GM18508 (cell line): Measurements from ENCODE around the gene POU5F2.

Experiments
- ATAC-seq: cut with Tn5 transposase; IDR thresholded peaks from one replicate; pipeline ENCODE4 v1.9.1; 2021; ENCODE audit warnings: moderate number of reproducible peaks; ENCODE audit not compliant: insufficient read depth, unreplicated experiment

The POU5F2 gene, protein sequence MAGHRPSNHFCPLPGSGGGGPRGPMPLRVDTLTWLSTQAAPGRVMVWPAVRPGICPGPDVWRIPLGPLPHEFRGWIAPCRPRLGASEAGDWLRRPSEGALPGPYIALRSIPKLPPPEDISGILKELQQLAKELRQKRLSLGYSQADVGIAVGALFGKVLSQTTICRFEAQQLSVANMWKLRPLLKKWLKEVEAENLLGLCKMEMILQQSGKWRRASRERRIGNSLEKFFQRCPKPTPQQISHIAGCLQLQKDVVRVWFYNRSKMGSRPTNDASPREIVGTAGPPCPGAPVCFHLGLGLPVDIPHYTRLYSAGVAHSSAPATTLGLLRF

DNA sequence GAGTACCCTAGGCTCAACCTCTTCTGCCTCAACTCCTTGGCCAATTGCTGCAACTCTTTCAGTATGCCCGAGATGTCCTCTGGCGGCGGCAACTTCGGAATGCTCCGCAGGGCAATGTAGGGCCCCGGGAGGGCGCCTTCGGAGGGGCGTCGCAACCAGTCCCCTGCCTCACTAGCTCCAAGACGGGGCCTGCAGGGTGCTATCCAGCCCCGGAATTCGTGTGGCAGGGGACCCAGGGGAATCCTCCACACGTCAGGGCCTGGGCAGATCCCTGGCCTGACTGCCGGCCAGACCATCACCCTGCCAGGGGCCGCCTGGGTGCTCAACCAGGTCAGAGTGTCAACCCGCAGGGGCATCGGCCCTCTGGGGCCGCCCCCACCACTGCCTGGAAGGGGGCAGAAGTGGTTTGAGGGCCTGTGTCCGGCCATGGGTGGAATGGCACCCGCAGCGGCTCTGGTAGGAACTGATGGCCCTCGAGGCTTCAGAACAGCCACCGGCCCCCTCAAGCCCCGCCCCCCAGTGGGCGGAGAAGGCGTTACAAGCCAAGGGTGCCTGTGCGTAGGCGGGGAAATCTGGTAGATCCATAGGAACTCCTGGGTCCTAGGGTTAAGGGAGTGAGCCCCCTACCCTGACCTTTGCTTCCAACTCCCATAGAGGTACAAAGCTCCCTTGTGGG, at the start of gene POU5F2:
Gene POU5F2 (minus strand): TSS at position 465 of the 676 bp plus-strand sequence. CDS start 37 bp downstream, at position 428.
- no peak for ATAC-seq

DNA sequence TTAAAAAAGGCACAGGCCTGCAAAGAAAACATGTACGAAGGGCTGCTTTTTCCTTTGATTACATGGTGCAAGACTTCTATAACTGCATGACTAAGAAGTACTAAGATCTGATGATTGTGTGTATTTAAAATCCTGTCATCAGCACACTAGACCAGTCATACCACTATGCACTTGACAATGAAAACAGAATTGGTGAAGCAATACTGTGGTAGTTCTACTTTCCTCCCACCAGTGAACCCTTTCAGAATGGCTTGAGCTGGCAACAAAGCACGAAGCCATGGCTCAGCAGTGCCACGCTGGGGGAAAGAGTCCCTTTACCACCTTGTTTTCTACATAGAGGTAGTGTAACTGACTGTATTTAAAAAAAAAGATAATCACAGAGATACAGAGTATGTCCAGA, 49.0 kb upstream of the POU5F2 start:
- ATAC-seq, result no peak

DNA sequence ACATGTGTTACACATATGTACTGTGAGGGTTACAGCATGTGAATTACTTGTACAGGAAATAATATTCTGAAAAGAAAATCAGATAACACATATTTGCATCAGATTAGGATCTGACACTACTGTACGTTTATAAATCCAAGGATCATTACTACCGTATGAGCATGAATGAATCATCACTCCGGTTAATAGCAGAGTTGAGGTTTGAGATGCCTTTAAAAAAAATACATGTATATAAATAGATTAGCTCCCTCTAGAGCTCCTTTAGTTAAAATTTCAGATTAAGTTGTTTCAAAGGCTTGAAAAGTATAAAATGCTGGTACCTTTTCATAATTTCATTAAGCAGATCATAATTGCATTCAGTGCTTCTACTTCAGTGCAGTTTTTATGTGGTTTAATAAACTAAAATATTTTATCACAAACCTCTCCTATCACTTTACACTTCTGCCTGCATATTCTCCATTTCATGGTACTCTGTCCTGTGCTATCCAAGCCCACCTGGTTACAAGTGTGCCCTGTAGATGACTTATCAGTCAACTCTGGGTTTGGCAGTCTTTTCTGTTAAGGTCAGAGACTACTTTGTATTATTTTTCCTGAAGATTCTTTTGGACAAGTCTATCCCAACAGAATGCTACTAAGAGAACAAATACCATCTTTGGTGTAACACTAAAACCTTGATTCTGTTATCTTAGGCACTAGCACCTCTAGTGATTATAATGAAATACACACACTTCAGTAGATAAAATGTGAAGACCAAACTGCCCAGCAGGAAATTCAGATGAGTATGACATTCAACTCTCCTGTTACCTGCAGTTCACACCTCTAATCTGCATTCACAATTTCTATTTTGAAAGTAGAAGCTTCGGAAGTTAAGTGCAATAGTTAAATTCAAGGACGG, 48.0 kb upstream of the POU5F2 start:
- no peak for ATAC-seq

DNA sequence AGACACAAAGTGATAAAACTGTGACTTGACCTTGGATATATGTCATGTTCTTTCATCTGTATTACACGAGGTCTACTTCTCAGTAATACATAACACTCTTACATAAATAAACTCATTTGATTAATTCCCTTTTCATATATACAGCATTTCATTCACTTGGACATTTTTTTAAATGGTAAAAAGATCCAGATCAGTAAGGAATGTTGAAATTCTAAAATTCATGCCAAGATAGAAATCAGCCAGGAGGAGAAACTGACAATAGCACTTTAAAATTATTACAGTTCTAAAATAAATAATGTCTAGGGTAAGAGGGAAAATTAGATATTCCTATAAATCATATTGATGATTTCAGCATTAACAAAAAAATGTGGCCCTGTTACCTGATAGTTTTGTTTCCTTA, 46.2 kb upstream of the POU5F2 start:
- ATAC-seq, result no peak

DNA sequence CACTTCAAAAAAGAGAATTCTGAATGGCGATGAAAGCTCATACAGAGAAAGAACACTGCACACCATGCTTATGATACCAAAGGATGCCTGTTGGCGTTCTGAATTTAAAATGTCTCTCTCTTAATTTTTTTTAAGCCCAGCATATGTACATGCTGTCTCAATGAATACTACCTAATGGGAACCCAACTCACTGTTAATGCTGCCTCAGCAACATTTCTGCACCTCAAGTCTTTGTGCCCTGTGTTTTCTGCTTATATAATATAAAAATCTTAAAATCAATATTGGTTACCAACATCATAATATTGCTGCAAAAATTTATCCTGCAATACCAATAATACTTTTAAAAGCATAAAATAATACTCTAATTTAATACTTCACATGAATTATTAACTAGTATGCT, 44.1 kb upstream of the POU5F2 start:
- ATAC-seq, result no peak

DNA sequence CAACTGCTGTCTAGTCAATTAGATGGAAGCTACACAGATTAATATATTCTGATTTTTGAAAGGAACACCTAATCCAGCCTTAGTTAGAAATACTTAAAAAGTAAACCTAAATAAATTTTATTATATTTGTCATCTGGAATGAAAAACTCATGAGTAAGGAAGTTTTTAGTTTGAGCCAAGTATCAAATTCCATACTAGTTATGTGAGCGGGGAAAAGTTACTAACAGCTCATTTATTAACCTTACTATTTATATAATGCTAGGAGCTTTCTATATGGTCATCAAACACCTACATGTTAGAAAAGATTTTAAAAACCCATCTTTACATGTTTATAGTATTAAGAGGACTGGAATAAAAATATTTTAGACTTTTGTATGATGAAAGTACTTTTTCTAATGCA, 41.6 kb upstream of the POU5F2 start:
- ATAC-seq, result no peak

DNA sequence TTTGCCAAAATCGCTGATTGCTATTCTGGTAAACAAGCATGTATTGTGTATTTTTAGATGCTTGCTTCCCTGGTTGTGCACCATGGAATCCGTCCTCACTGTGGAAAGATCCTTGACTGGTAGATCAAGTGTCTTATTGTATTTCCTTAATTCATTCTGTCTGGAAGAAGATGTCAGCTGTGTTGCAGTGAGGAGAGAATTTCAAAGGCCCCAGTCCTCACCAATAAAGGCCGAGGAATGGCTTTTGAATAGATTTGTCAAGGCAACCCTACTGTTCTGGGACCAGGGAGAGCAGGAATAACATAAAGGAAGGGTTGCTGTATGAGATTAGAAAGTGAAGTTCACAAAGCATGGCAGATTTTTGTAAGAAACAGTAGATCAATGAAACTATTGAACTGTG, 36.2 kb upstream of the POU5F2 start:
- no peak for ATAC-seq

DNA sequence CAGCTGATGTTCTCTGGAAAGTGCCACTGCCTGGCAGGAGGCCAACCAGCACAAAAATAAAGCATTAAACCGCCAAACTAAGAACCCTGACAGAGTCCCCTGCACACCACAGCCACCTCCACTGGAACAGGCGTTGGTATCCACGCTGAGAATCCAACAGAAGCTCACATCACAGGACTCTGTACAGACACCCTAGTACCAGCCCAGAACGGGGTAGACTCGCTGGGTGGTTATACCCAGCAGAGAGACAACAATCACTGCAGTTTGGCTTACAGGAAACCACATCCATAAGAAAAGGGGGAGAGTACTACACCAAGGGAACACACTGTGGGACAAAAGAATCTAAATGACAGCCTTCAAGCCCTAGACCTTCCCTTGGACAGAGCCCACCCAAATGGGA, 15.0 kb upstream of the POU5F2 start:
- no peak for ATAC-seq

DNA sequence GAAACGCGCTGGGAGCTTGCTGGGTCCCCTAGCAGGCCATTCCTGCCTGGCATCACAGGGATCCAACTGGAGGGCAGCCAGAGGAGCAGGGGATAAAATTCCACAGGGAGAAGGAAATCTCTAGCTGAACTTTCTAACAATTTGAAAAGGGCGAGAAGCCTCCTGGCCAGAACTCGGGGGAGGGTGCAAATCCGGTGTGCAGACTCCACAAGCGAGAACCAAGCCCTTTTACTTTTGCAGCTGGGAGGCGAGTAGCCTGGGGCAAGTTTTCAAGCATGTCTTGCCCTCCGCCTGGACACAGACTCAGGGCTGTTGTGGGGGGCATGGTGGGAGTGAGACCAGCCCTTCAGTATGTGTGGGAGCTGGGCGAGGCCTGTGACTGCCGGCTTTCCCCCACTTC, 14.3 kb upstream of the POU5F2 start:
- ATAC-seq, result no peak

DNA sequence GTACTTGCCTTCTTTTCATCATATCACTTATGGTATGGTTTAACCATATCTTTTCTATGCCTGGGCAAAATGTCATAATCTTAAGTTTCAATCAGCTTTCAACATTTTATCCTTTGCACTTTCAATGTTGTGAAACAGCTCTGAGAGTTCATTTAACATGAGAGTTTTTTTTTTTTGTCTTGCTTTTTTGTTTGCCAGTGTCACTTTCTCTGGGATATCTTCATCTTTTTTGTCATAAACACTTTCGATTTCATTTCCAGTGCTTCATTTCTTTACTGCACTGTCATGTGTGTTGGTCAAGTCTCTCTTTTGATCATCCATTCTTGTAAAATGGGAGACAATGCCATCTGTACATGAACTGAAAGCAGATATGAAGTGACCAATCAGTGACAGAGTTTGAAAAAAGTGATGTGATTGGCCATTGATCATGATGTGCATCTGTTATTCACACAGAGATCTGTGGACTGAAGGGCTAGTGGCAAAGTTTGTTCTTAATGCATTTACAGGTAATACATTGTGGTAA, 7.5 kb upstream of the POU5F2 start:
- no peak for ATAC-seq

DNA sequence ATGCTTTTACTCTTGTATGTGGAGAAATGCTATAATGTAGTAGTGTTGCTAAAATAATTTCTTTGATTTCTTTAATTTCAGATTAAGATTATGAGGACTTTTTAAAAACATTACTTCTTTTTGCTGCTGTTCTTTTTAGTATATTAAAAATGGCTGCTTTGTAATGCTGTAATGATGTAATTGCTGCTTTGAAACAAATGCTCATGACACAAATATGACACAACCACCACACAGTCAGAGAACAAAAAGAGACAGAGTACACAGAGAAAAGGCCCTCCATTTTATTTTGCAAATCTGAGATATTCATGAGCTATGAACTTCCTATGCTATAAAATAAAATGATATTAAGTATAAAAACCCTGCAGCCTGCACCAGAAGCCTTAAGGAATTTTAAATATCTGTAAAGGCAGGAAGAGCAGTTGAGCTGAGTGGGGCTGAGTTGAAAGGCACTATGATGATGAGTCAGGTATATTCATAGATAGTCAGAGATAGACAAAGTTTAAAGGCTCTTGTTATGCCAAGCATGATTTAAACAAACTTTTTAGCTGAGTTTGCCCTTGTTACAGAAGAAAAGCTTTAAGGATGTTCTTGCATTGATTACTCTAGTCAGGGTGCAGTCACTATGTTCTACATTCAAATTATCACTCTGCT, 5.1 kb upstream of the POU5F2 start:
- no peak for ATAC-seq

DNA sequence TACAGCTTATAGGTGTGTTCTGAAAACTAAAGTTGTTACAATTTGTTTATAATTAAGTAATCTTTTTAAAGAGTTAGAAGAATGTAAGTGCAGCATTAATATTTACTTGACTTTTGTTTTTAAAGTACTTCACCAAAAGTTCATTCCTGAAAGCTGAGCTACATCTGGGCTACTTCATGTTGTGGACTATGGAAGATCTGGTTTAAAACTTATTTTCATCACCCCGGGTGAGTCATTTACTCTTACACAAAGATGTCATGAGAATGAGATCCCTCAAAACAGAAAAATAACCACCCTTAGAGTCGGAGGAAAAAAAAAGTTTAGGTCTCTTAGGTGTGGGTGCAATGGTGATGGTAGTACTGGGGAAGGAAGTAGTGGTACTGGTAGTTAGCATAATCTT, 5.1 kb downstream of the POU5F2 start:
- ATAC-seq, result no peak

DNA sequence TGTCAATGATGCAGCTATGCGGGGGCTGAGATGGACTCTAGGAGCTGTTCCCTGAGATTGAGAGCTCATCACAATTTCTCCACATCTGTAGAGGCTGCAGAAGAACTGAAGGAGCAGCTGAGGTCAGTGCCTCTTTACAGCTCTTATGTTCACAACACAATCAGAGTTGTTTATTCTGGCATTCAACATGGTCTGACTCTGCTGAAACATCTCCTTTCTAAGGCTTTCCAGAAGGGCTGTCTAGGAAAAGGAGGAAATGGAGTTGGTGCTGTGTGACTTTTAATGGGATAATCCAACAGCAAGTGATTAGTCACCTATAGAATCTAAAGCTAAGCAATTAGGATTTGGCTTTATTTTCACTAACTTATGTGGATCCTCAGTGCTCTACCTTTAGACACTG, 6.0 kb downstream of the POU5F2 start:
- ATAC-seq, result no peak

DNA sequence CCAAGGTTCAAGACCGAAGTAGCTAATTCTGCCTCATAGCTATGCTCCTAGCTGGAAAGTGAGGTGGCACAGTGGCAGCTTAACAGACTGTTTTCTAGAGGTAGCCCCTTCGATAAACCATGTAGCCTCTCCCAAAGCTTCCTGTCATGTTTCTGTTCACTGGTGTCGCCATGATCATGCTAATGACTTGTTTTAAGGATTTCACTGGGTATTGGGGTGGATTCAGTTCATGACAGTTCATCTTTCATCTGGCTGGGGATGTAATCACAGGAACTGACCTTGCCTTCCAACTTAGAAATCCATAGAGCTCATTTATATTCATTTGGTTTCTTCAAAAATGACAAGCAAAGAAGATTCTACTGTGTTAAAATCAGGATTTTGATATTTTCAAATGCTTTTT, 9.4 kb downstream of the POU5F2 start:
- ATAC-seq, result no peak

DNA sequence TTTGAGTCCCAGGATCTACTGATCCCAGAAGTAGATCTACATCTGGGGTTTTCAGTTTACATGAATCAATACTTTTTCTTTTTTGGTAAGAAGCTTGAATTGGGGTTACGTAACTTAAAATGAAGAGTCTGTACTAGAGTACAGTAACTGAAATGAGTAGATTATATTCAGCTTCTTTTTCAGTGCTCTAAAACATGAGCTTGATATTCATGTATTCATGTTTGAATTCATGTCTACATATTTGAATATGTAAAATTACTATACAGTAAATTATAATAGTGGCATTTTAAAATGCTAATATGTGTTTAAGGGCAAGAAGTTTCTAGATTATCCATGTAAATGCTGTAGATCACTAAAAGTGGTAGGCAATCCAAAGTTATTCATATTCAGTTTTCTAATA, 14.8 kb downstream of the POU5F2 start:
- ATAC-seq, result no peak

DNA sequence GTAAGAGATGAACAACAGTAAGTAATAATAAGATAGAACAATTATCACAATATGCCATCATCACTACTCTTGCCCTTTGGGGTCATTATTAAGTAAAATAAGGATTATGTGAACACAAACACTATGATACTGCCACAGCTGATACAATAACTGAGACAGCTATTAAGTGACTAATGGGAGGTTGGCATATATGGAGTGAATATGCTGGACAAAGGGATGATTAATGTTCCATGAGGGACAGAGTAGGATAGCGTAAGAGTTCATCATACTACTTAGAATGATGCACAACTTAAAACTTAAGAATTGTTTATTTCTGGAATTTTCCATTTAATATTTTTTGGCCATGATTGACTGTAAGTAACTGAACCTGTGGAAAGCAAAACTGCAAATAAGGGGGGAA, 16.6 kb downstream of the POU5F2 start:
- ATAC-seq, result no peak

DNA sequence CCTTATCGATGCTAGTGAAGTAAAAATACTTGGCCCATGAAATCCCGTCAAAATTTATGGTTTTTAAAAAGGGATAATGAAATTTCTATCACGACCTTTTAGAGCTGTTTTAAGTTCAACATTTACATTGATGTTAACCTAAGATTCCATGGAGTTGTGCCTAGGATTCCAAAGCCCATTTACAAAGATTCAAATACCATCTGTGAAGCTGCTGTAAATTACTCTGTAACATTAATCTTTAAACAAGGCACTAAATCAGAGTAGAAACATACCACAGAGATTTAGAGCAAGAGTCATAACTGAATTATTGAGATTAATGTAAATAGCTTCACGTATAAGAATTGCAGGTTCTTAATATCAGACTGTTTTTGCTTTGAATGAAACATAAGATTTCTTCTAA, 17.7 kb downstream of the POU5F2 start:
- ATAC-seq, result no peak

DNA sequence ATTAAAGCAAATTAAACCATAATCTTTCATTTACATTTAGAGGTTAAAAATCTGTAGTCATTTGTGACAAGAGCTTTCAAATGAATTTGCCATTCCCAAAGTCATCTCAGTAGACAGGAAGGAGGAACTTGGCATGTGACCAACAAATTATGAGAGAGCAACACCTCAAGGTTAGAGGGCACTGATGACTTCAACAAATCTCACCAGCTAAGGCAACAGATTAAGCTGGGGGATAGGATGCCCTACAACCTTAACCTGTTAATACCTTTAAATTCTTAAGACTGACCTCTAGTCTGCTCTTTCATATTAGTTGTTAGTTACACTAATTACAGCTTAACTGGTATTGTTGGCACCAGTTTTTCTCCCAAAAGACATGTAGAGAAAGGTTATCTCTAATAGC, 18.4 kb downstream of the POU5F2 start:
- ATAC-seq, result no peak

DNA sequence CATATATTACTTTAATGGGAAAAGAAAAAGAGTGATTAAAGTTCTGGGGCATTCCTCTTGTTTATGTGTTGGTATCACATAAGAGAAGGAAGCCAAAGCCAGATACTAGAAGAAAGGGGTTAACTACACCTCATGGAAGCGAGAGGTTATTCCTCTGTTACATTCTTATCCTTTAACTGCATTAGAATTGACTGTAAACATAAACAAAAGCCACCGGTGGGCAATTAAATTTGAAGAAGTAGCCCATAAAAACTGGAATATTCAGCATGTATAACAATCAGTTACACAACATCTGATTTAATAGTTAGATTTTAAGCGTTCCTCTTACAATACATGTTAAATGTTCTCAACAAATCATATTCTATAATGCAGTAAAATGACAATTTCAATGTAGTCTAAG, 18.8 kb downstream of the POU5F2 start:
- ATAC-seq, result no peak

DNA sequence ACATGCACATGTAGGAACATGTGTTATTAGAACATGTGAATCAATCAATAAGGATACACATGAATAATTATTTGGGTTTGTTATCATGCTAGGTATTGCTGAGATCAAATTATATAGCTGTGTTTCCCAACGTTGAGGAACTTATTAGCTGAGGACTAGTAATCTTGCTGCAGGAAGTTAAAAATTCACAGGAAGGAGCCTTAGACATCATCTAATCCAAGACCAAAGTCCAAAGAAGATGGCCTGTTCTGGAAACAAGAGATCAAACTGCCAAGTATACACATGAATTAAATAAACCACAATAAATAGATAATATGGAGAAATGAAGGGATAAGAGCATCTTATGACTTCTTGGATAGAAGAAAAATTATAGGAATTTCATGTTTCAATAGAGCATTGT, 19.9 kb downstream of the POU5F2 start:
- no peak for ATAC-seq
